Breast epithelium (tissue), 3 donors: ENCODE results near the gene CD44.

Experiments
- CTCF ChIP-seq, 3 donors: fragments of 450-650 bp; IDR thresholded peaks; one replicate each; pipeline ENCODE4 v1.5.1; 2016 to 2017; ENCODE audit warnings: antibody characterized with exemption in 3 of 3, mild to moderate bottlenecking in 3 of 3, moderate library complexity in 3 of 3
- POLR2A ChIP-seq: fragments of 450-650 bp; IDR thresholded peaks from one replicate; pipeline ENCODE4 v1.6.1; 2016; ENCODE audit warnings: antibody characterized with exemption, mild to moderate bottlenecking, moderate library complexity

- TF ChIP-seq CTCF (IDR thresholded peaks at IDR 0.05): no peak
- no peak for TF ChIP-seq POLR2A
Measured at GRCh38 chr11:35150454-35150853, 11.5 kb downstream of the CD44 start.
